PFSK-1 (cell line): ENCODE data around the gene DCDC2B.

Experiments used
- FOXP2 ChIP-seq: optimal IDR thresholded peaks from 2 replicates; pipeline ENCODE3; 2011; ENCODE audit warnings: borderline replicate concordance, control low read depth, inconsistent platforms; ENCODE audit not compliant: insufficient read depth; ENCODE audit errors: extremely low read length, extremely low read depth
- POLR2AphosphoS5 ChIP-seq: IDR thresholded peaks from 2 replicates; pipeline ENCODE4 v1.6.1; 2012; ENCODE audit warnings: low read depth, mild to moderate bottlenecking, control low read depth, low read length, moderate library complexity
- SIN3A ChIP-seq: IDR thresholded peaks from 2 replicates; pipeline ENCODE4 v1.6.1; 2012; ENCODE audit warnings: mild to moderate bottlenecking, low read length, moderate library complexity, borderline replicate concordance; ENCODE audit not compliant: insufficient read depth
- TAF1 ChIP-seq: IDR thresholded peaks from 2 replicates; pipeline ENCODE4 v1.6.1; 2012; ENCODE audit warnings: low read length, control low read depth, borderline replicate concordance; ENCODE audit not compliant: insufficient read depth
- TF ChIP-seq, protein P1 (sequence below), 2 experiments: IDR thresholded peaks; 2 replicates each; pipeline versions ENCODE4 v1.6.1 to v1.8.0; 2011 to 2012; ENCODE audit warnings: low read depth in 2 of 2, low read length in 2 of 2, control low read depth in 1 of 2, inconsistent platforms in 1 of 2, mild to moderate bottlenecking in 1 of 2, moderate library complexity in 1 of 2; ENCODE audit not compliant: insufficient read depth in 1 of 2

Gene DCDC2B

DNA sequence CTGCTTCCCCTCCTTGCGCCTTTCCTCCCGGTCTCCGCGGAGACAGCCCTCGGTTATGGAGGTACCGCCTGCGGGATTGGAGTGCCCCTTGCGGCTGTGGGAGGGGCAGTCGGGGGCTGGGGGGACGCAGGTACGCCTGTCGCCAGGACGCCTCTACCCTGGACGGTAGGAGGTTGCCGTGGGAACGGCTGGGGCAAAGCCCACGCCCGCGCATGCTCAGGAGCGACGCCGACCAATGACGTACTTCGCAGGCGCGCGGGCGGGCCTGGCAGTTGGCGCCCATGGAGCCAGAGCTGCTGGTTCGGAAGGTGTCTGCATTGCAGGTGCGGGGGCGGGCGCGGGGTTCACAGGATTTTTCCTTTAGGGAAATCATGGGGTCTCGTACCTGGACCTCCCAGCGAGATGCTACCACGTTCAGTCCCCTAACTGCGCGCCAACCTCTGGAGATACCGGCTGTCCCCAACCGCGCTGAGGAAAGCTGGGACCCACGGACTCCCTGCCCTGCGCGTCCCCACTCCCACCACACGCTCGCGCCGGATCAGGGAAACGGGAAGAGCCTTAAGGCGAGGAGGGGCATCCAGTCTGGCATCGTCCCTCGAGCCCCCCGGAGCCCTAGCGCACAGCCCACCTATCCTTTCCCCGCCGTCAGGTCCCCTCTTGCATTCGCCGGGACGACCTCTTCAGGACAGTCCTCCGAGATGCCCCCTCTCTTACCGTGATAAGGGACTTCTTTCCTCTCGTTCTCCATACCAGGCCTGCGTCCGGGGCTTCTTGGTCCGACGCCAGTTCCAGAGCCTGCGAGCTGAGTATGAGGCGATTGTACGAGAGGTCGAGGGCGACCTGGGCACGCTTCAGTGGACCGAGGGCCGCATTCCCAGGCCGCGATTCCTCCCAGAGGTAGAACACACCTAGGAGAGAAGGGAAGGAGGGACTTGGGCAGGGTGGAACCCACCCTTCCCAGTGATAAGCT lies 3.2 kb upstream of the DCDC2B start, which contains the start of gene IQCC:
TSS of gene IQCC (plus strand) at position 271 of the 970 bp plus-strand sequence. CDS start at position 282, 11 bp downstream.
- TF ChIP-seq FOXP2 (peak; percentile 65), SIN3A (no peak), POLR2AphosphoS5 (peak; percentile 83)

DNA sequence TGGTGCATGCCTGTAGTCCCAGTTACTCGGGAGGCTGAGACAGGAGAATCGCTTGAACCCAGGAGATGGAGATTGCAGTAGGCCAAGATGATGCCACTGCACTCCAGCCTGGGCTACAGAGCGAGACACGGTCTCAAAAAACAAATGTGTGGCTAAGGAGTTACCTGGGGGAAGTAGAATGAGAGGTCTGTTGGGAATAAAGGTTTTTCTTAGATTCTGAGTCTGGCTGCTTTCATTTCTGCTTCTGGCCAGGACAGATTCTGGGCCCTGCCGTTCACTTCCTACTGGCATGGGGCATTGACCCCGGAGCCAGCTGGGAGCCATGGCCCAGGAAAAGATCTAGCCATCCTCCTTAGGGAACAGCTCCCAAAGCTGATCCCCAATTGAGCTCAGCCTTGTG lies 420 bp upstream of the DCDC2B start:
- TF ChIP-seq FOXP2 (no peak), TAF1 (no peak), POLR2AphosphoS5 (no peak), SIN3A (no peak)
- TF ChIP-seq, protein P1, sequence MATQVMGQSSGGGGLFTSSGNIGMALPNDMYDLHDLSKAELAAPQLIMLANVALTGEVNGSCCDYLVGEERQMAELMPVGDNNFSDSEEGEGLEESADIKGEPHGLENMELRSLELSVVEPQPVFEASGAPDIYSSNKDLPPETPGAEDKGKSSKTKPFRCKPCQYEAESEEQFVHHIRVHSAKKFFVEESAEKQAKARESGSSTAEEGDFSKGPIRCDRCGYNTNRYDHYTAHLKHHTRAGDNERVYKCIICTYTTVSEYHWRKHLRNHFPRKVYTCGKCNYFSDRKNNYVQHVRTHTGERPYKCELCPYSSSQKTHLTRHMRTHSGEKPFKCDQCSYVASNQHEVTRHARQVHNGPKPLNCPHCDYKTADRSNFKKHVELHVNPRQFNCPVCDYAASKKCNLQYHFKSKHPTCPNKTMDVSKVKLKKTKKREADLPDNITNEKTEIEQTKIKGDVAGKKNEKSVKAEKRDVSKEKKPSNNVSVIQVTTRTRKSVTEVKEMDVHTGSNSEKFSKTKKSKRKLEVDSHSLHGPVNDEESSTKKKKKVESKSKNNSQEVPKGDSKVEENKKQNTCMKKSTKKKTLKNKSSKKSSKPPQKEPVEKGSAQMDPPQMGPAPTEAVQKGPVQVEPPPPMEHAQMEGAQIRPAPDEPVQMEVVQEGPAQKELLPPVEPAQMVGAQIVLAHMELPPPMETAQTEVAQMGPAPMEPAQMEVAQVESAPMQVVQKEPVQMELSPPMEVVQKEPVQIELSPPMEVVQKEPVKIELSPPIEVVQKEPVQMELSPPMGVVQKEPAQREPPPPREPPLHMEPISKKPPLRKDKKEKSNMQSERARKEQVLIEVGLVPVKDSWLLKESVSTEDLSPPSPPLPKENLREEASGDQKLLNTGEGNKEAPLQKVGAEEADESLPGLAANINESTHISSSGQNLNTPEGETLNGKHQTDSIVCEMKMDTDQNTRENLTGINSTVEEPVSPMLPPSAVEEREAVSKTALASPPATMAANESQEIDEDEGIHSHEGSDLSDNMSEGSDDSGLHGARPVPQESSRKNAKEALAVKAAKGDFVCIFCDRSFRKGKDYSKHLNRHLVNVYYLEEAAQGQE (IDR thresholded peaks at IDR 0.05; ENCODE audit: insufficient read depth in 1 of 2, low read depth in 2 of 2, low read length in 2 of 2): no peak

DNA sequence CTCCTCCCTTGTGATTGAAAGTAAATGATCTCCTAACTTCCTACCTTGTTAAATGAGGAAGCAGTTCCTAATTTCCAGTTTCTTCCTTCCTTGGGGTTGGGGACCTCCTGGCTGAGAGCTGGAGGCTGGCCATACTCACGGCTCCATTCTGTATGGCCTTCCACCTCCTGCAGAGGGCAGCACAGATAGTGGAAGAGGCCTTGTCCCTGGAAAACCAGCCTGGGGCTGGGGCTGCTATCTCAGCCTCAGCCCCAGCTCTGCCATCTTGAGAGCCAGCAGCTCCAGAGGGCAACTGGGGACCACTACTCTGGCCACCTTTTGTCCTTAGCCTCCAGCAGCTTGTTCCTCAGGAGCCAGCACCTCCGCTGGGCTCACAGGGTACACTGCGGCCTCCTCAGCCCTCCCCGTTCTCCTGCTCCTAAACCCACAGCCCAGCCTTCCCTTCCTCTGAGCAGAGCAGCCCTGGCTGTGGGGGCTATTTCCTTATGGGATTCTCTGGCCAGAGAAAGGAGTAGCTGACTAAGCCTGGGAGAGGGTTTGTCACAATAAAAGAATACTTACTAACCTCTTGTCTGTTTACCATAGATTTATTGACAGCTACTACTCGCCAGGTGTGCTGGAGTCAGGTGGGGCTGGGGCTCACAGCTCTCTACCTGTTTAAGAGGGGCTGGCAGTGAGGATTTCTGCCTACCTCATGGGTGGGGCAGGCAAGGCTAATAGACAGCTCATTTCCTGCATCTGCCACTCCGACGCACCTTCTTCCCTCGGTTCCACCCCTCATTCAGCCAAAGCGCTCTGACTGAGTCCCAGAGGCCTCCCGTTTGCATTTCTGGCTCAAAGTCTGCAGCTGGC lies 7.0 kb downstream of the DCDC2B start:
- TF ChIP-seq FOXP2: no peak
- no peak for TF ChIP-seq POLR2AphosphoS5
- TF ChIP-seq SIN3A: no peak
- TF ChIP-seq, protein P1 (IDR thresholded peaks at IDR 0.05; ENCODE audit: insufficient read depth in 1 of 2, low read depth in 2 of 2, low read length in 2 of 2): no peak
- TF ChIP-seq TAF1: no peak

DNA sequence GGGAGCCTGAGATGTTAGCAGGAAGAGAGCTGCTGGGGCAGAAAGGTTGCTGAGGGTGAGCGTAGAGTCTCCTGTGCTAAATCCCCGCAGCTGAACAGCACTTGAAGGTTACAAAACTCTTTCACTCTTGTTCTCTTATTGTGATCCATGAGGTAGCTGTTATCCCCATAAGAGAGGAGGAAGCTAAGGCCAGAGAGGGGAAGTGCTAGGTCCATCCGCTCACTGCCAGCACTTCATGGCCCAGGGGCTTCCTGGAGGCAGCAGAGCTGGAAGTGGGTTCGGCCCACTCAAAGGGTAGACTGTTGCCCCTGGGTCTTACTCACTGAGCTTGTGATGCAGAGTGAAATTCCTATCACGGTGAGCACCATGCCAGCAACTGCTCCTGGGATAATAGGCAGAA lies 7.7 kb downstream of the DCDC2B start:
- TF ChIP-seq POLR2AphosphoS5 (no peak), FOXP2 (no peak), SIN3A (no peak), TAF1 (no peak)
- TF ChIP-seq, protein P1 (IDR thresholded peaks at IDR 0.05; ENCODE audit: insufficient read depth in 1 of 2, low read depth in 2 of 2, low read length in 2 of 2): no peak

DNA sequence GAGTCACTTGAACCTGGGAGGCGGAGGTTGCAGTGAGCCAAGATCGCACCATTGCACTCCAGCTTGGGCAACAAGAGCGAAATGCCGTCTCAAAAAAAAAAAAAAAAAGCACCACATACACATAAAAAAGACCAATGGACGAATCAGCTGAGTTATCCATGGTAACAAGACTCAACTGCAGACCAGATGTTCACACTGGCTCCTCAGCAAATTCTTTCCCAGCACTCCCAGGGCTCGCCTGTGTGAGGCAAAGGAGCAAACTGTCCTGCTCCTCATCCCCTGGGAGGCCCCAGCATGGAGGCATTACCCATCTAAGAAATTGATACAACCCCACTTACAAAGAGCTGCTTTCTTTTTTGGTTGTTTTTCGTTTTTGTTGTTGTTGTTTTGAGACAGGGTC lies 10.1 kb downstream of the DCDC2B start:
- TF ChIP-seq FOXP2 (no peak), SIN3A (no peak), POLR2AphosphoS5 (no peak), TAF1 (no peak)
- TF ChIP-seq, protein P1 (IDR thresholded peaks at IDR 0.05; ENCODE audit: insufficient read depth in 1 of 2, low read depth in 2 of 2, low read length in 2 of 2): no peak
